BE2C (cell line): ENCODE measurements around the gene RAB6B.

ENCODE experiments used
- DNase-seq: peaks from one replicate; pipeline ENCODE4 v3.0.0-alpha.2; 2020
- H3K27me3 ChIP-seq: fragments of 250-450 bp; sonication (Bioruptor Pico); 2 replicates; pipeline ENCODE4 v1.5.1; 2020; ENCODE audit warnings: mild to moderate bottlenecking
- H3K36me3 ChIP-seq: fragments of 250-450 bp; sonication (Bioruptor Pico); 2 replicates; pipeline ENCODE4 v1.5.1; 2020; ENCODE audit warnings: mild to moderate bottlenecking
- H3K4me1 ChIP-seq: fragments of 250-450 bp; sonication (Bioruptor Pico); 2 replicates; pipeline ENCODE4 v1.5.1; 2020
- H3K4me3 ChIP-seq: 2 replicates; pipeline ENCODE4 v1.5.1; 2011; ENCODE audit warnings: low read depth, low read length
- H3K9me3 ChIP-seq: fragments of 250-450 bp; sonication (Bioruptor Pico); 2 replicates; pipeline ENCODE4 v1.5.1; 2020
- CTCF ChIP-seq: IDR thresholded peaks from 2 replicates; pipeline ENCODE4 v1.5.1; 2012; ENCODE audit warnings: mild to moderate bottlenecking, low read depth, low read length

Gene RAB6B

GRCh38 chr3:133833880-133834620, 61.6 kb downstream of the RAB6B start:
- TF ChIP-seq CTCF: no peak
- no peaks in the 10 kb centered on the region for H3K36me3 ChIP-seq
- no peaks in the 10 kb centered on the region for H3K4me1 ChIP-seq
- no peak overlapping the region for H3K4me3 ChIP-seq
- DNase-seq: no peak
- no peaks in the 10 kb centered on the region for H3K9me3 ChIP-seq
- no peaks in the 10 kb centered on the region for H3K27me3 ChIP-seq

DNA sequence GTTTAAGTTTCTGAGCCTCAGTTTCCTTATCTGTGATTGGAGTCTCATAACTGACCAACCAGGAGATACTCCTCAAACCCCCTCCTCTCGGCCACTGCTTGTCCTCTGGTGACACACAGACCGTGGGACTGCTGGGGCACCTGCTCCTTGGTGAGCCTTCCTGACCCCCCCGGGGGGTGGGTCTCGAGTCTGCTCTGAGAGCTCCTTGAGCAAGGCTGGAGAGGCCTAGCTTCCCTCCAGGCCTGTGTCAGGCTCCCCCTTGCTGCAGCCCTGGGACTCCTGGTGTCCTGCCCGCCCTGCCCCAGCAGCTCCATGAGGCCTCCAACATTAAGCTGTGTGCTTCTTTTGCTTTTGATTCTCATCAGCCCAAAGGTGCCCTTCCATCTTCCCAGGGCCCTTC, 62.4 kb downstream of the RAB6B start:
- no peaks in the 10 kb centered on the region for H3K4me1 ChIP-seq
- no peaks in the 10 kb centered on the region for H3K36me3 ChIP-seq
- H3K27me3 ChIP-seq: no peaks in the 10 kb centered on the region
- H3K9me3 ChIP-seq: no peaks in the 10 kb centered on the region
- DNase-seq: no peak
- H3K4me3 ChIP-seq: no peak overlapping the region
- TF ChIP-seq CTCF: no peak

DNA sequence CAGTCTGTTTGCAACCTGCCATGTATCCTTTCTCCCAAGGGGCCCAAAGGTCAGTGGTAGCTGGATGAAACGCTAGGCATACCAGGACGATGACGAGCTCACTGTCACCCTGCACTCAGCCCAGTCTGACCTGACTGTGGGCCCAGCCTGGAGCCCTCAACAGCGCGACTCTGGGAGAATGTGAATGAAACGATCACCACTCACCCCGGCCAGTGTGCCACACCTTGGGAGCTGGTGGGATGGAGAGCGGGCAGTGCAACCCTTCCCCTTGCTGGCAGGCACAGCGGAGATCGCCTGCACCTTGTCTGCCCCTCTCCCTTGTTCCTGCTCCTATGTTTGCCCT, 62.9 kb downstream of the RAB6B start:
- H3K27me3 ChIP-seq: no peaks in the 10 kb centered on the region
- TF ChIP-seq CTCF: no peak

DNA sequence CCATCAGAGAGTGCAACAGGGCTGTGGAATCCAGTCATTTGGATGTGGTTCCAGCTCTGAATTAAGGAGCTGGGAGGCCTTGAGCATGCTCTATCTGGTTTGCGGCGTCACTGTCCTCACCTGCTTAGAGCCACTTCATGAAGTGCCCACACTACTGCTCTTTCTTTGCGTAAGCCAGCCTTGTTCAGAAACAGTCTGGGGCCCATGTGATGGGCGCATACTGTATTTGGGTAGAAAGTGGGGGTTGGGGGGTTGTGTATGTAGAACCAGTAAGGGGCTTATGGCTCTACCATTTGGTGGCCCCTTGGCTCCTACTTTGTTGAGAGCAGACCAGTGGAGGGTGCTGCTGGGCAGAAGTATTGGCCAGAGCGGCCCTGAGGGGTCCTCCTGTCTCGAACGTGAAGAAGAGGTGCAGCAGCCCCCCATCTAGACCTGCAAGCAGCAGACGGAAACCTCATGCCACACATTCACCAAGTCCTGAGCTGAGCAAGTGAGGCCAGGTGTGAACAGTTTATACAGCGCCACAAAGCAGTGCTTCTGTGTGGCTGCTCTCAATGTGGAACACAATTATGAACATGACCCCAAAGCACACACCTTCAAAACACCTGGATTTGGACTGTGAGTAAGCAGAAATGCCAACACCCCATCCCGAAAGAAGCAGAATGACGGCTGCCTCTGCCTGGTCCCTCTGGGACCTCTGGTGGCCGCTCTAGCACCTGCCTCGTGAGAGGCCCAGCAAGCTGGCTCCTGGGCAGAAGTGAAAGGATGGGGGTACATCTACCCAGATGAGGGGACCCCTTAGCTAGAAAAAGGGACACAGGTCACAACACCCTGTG, 63.5 kb downstream of the RAB6B start:
- no peak for DNase-seq
- no peak for TF ChIP-seq CTCF
- no peaks in the 10 kb centered on the region for H3K36me3 ChIP-seq
- no peaks in the 10 kb centered on the region for H3K4me1 ChIP-seq
- no peaks in the 10 kb centered on the region for H3K27me3 ChIP-seq
- no peaks in the 10 kb centered on the region for H3K9me3 ChIP-seq
- no peak overlapping the region for H3K4me3 ChIP-seq

More for the DNA sequence above, 62.9 kb downstream of the RAB6B start:
- no peaks in the 10 kb centered on the region for H3K36me3 ChIP-seq
- H3K4me1 ChIP-seq: no peaks in the 10 kb centered on the region
- no peak for DNase-seq
- no peaks in the 10 kb centered on the region for H3K9me3 ChIP-seq
- H3K4me3 ChIP-seq: no peak overlapping the region

DNA sequence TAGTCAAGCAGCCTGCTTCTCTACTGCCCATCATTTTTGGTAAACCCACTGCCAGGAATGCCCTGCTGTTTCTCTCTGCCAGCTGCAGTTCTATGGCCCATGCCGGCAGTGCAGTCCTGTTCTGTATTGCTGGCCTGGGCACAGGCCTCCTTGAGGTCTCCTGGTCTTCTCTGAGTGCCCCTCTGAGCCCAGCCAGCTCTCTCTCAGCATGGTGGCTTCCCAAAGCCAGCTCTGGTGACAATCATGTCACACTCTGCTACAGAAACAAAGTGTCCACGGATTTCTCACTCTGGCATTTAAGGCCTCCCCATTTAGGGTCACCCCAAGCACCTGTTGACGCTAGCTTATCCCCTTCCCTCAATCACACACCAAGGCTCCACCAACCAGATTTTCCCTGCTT, 65.6 kb downstream of the RAB6B start:
- Histone ChIP-seq H3K4me3 (no peak overlapping the region), H3K36me3 (no peaks in the 10 kb centered on the region), H3K27me3 (no peaks in the 10 kb centered on the region), H3K9me3 (no peaks in the 10 kb centered on the region), H3K4me1 (no peaks in the 10 kb centered on the region)
- no peak for TF ChIP-seq CTCF
- DNase-seq: no peak

DNA sequence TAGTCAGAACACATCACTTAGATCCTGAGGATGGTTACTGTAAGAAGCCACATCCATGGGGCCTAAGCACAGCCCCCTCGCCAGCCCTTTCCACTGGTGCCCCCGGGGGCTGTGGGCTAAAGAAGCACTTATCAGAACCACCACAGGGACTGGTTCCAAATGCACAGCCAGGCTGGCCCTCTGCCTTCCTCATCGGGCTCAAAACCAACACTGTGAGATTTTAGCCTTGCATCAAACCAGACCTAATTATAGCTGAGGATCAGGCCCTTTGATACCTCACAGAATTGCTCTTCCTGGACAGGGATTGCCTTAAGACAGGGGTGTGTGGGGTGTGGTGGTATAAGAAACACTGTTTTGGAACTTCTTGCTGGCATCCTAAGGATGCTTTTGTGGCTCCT, 66.4 kb downstream of the RAB6B start:
- Histone ChIP-seq H3K4me3 (no peak overlapping the region), H3K36me3 (peaks cover 2% of the 10 kb centered on the region), H3K27me3 (no peaks in the 10 kb centered on the region), H3K4me1 (no peaks in the 10 kb centered on the region), H3K9me3 (no peaks in the 10 kb centered on the region)
- no peak for TF ChIP-seq CTCF
- DNase-seq: no peak
